K562 (cell line): ENCODE data around the gene KIAA1614. TPM values are rescaled to one million over a fixed set of nuclear protein-coding genes. Genes with fewer than 3 reads are reported as not detected.
A peak's percentile ranks its signal among the peaks of the same experiment; 100 is the strongest.

ENCODE experiments used
- CCAR2 ChIP-seq: fragments of 200-400 bp; formaldehyde crosslinking; IDR thresholded peaks from 2 replicates; pipeline ENCODE4 v1.6.1; 2017; ENCODE audit warnings: mild to moderate bottlenecking, low read depth, low read length
- GABPB1 ChIP-seq: sonication (generic); formaldehyde crosslinking; IDR thresholded peaks from 2 replicates; pipeline ENCODE4 v1.8.0; 2022; ENCODE audit warnings: mild to moderate bottlenecking, missing genetic modification reagents
- LCOR ChIP-seq: sonication (generic); formaldehyde crosslinking; IDR thresholded peaks from 2 replicates; pipeline ENCODE4 v1.8.0; 2022; ENCODE audit warnings: mild to moderate bottlenecking, missing genetic modification reagents
- NFE2 ChIP-seq: IDR thresholded peaks from 2 replicates; pipeline ENCODE4 v1.6.1; 2014; ENCODE audit warnings: antibody characterized with exemption, low read depth
- PHB2 ChIP-seq: fragments of 450-650 bp; IDR thresholded peaks from 2 replicates; pipeline ENCODE4 v1.6.1; 2017; ENCODE audit warnings: low read depth
- SMARCA4 ChIP-seq: fragments of 450-650 bp; IDR thresholded peaks from 2 replicates; pipeline ENCODE4 v1.6.1; 2016
- TAF1 ChIP-seq: IDR thresholded peaks from 2 replicates; pipeline ENCODE4 v1.6.1; 2011; ENCODE audit warnings: mild to moderate bottlenecking, low read length, moderate library complexity; ENCODE audit not compliant: insufficient read depth, control insufficient read depth, severe bottlenecking; ENCODE audit errors: extremely low read depth
- TBP ChIP-seq: optimal IDR thresholded peaks from 2 replicates; pipeline ENCODE3; 2011; ENCODE audit warnings: low read depth, low read length, improper control_type of control experiment
- ZNF583 ChIP-seq: fragments of 250-450 bp; sonication (Bioruptor Pico); IDR thresholded peaks from 2 replicates; pipeline ENCODE4 v1.4.0; 2020
- ZNF699 ChIP-seq: fragments of 250-450 bp; sonication (Bioruptor Pico); IDR thresholded peaks from 2 replicates; pipeline ENCODE4 v1.8.0; 2021; ENCODE audit warnings: mild to moderate bottlenecking, moderate library complexity; ENCODE audit not compliant: insufficient replicate concordance
- polyA plus RNA-seq, 8 experiments: library from polyadenylated mRNA; depleted of rRNA in 4 of 8; stranded (reverse) in 5 of 8; unstranded in 3 of 8; fragments of >200 nt; fragmentation: Nextera tagmentation in 2 of 8; fragmentation: Illumina TruSeq in 1 of 8; extraction: Ambion mirVana in 2 of 8; extraction: Trizol in 1 of 8; gene quantifications; 2 replicates each; pipeline versions ENCODE4 v1.2.1 to v1.2.3, GENCODE V29; 2011 to 2014; ENCODE audit warnings: inconsistent platforms in 1 of 8, missing spikeins in 1 of 8
- total RNA-seq, 7 experiments: library from RNA; depleted of rRNA in 6 of 7; stranded (reverse); fragments of >200 nt in 6 of 7; fragmentation: Illumina TruSeq in 2 of 7; extraction: Trizol in 2 of 7; gene quantifications; 2 replicates each; pipeline versions ENCODE4 v1.2.1 to v1.2.3, GENCODE V29; 2011 to 2021; ENCODE audit warnings: low replicate concordance in 1 of 7
- TF ChIP-seq, protein P1 (sequence below): sonication (generic); formaldehyde crosslinking; IDR thresholded peaks from 2 replicates; pipeline ENCODE4 v1.4.0; 2020; ENCODE audit warnings: mild to moderate bottlenecking, missing genetic modification reagents
- TF ChIP-seq, protein P2 (sequence below): fragments of 250-450 bp; sonication (Bioruptor Pico); IDR thresholded peaks from 2 replicates; pipeline ENCODE4 v1.5.0; 2021; ENCODE audit warnings: mild to moderate bottlenecking, borderline replicate concordance
- TF ChIP-seq, protein P3 (sequence below): fragments of 450-650 bp; IDR thresholded peaks from 2 replicates; pipeline ENCODE4 v1.6.1; 2016; ENCODE audit warnings: mild to moderate bottlenecking, moderate library complexity

The KIAA1614 gene
- total and polyA plus RNA-seq, 9 of the 15 experiments (the other 6 are each of a cell fraction or from before 2014, with no cell fraction given) = 0.01 to 1.1 (median 0.15) TPM; not detected in 1

DNA sequence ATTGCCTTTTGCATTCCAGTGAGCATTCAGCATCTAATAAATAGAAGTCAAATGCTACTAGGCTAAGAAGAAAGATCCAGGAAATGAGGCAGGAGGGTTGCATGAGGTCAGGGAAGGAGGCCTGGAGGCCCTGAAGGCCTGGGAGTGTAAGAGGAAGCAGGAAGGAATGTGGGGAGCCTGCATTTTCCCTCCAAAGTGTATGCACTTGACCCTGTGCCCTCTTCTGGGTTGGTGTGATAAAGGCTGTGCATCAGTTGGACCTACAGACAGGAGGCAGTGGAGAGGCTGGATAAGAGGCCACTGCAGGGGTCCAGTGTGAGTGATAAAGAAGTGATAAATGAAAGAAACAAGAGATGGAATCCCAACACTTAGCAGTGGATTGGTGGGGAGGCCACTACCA, 20.4 kb downstream of the KIAA1614 start (continued):
- TF ChIP-seq, protein P1, sequence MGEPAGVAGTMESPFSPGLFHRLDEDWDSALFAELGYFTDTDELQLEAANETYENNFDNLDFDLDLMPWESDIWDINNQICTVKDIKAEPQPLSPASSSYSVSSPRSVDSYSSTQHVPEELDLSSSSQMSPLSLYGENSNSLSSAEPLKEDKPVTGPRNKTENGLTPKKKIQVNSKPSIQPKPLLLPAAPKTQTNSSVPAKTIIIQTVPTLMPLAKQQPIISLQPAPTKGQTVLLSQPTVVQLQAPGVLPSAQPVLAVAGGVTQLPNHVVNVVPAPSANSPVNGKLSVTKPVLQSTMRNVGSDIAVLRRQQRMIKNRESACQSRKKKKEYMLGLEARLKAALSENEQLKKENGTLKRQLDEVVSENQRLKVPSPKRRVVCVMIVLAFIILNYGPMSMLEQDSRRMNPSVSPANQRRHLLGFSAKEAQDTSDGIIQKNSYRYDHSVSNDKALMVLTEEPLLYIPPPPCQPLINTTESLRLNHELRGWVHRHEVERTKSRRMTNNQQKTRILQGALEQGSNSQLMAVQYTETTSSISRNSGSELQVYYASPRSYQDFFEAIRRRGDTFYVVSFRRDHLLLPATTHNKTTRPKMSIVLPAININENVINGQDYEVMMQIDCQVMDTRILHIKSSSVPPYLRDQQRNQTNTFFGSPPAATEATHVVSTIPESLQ (CRISPR knock-in tag) = no peak
- no peak for TF ChIP-seq TBP
- TF ChIP-seq, protein P2, sequence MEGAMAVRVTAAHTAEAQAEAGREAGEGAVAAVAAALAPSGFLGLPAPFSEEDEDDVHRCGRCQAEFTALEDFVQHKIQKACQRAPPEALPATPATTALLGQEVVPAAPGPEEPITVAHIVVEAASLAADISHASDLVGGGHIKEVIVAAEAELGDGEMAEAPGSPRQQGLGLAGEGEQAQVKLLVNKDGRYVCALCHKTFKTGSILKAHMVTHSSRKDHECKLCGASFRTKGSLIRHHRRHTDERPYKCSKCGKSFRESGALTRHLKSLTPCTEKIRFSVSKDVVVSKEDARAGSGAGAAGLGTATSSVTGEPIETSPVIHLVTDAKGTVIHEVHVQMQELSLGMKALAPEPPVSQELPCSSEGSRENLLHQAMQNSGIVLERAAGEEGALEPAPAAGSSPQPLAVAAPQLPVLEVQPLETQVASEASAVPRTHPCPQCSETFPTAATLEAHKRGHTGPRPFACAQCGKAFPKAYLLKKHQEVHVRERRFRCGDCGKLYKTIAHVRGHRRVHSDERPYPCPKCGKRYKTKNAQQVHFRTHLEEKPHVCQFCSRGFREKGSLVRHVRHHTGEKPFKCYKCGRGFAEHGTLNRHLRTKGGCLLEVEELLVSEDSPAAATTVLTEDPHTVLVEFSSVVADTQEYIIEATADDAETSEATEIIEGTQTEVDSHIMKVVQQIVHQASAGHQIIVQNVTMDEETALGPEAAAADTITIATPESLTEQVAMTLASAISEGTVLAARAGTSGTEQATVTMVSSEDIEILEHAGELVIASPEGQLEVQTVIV (CRISPR knock-in tag) = no peak
- TF ChIP-seq ZNF699 (CRISPR knock-in tag) = no peak
- no peak; the same call in none of the 2 replicates for TF ChIP-seq ZNF583 (CRISPR knock-in tag)
- no peak for TF ChIP-seq CCAR2
- peak; percentile 83; the same call in 1 of the 2 replicates for TF ChIP-seq PHB2
- TF ChIP-seq SMARCA4 = peak; percentile 86
- no peak for TF ChIP-seq NFE2
- TF ChIP-seq, protein P3, sequence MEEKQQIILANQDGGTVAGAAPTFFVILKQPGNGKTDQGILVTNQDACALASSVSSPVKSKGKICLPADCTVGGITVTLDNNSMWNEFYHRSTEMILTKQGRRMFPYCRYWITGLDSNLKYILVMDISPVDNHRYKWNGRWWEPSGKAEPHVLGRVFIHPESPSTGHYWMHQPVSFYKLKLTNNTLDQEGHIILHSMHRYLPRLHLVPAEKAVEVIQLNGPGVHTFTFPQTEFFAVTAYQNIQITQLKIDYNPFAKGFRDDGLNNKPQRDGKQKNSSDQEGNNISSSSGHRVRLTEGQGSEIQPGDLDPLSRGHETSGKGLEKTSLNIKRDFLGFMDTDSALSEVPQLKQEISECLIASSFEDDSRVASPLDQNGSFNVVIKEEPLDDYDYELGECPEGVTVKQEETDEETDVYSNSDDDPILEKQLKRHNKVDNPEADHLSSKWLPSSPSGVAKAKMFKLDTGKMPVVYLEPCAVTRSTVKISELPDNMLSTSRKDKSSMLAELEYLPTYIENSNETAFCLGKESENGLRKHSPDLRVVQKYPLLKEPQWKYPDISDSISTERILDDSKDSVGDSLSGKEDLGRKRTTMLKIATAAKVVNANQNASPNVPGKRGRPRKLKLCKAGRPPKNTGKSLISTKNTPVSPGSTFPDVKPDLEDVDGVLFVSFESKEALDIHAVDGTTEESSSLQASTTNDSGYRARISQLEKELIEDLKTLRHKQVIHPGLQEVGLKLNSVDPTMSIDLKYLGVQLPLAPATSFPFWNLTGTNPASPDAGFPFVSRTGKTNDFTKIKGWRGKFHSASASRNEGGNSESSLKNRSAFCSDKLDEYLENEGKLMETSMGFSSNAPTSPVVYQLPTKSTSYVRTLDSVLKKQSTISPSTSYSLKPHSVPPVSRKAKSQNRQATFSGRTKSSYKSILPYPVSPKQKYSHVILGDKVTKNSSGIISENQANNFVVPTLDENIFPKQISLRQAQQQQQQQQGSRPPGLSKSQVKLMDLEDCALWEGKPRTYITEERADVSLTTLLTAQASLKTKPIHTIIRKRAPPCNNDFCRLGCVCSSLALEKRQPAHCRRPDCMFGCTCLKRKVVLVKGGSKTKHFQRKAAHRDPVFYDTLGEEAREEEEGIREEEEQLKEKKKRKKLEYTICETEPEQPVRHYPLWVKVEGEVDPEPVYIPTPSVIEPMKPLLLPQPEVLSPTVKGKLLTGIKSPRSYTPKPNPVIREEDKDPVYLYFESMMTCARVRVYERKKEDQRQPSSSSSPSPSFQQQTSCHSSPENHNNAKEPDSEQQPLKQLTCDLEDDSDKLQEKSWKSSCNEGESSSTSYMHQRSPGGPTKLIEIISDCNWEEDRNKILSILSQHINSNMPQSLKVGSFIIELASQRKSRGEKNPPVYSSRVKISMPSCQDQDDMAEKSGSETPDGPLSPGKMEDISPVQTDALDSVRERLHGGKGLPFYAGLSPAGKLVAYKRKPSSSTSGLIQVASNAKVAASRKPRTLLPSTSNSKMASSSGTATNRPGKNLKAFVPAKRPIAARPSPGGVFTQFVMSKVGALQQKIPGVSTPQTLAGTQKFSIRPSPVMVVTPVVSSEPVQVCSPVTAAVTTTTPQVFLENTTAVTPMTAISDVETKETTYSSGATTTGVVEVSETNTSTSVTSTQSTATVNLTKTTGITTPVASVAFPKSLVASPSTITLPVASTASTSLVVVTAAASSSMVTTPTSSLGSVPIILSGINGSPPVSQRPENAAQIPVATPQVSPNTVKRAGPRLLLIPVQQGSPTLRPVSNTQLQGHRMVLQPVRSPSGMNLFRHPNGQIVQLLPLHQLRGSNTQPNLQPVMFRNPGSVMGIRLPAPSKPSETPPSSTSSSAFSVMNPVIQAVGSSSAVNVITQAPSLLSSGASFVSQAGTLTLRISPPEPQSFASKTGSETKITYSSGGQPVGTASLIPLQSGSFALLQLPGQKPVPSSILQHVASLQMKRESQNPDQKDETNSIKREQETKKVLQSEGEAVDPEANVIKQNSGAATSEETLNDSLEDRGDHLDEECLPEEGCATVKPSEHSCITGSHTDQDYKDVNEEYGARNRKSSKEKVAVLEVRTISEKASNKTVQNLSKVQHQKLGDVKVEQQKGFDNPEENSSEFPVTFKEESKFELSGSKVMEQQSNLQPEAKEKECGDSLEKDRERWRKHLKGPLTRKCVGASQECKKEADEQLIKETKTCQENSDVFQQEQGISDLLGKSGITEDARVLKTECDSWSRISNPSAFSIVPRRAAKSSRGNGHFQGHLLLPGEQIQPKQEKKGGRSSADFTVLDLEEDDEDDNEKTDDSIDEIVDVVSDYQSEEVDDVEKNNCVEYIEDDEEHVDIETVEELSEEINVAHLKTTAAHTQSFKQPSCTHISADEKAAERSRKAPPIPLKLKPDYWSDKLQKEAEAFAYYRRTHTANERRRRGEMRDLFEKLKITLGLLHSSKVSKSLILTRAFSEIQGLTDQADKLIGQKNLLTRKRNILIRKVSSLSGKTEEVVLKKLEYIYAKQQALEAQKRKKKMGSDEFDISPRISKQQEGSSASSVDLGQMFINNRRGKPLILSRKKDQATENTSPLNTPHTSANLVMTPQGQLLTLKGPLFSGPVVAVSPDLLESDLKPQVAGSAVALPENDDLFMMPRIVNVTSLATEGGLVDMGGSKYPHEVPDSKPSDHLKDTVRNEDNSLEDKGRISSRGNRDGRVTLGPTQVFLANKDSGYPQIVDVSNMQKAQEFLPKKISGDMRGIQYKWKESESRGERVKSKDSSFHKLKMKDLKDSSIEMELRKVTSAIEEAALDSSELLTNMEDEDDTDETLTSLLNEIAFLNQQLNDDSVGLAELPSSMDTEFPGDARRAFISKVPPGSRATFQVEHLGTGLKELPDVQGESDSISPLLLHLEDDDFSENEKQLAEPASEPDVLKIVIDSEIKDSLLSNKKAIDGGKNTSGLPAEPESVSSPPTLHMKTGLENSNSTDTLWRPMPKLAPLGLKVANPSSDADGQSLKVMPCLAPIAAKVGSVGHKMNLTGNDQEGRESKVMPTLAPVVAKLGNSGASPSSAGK = peak; percentile 75
- TF ChIP-seq LCOR = peak; percentile 78; the same call in 1 of the 2 replicates
- TF ChIP-seq GABPB1 = 0 out of 2 replicates have a peak, but pooled peaks have one; percentile 0
- TF ChIP-seq TAF1 = no peak
